ENCODE data around the gene GJD2.

DNA sequence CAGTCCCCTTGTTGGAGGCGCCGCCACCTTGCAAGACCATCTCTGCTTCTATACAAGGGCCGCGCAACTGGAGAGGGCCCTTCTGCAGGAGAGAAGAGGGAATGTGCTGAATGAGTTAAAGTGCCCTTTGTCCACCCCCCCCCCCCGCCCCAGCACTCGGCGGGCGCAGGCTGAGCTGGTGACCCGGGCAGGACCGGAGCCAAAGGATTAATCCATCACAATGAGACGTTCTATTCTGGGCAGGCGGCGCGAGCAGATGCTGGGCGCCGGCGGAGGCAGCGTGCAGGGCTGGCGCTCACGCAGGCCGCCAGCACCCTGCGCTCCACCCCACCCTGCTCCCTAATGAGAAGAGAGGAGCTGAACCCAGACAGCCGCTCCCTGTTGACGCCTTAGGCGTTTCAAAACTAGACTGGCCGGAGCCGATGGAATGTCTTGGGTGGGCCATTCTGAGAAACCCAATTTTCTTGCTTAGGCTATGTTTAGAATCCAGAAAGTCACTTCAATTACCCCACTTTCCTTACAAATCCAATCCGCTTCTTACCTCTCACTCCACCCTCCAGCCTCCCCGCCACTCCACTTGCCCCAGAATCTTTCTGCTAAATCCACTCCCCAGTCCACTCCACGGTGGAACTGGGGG is 32.9 kb downstream of the GJD2 start:
- TF ChIP-seq POLR2A (IDR thresholded peaks at IDR 0.05) (no peak), CTCF (IDR thresholded peaks at IDR 0.05) (no peak), EP300 (IDR thresholded peaks at IDR 0.05; ENCODE audit: low read depth) (no peak)
